HG03442 (cell line): ENCODE data around the gene RNF149.

Source experiments
- ATAC-seq: cut with Tn5 transposase; IDR thresholded peaks from one replicate; pipeline ENCODE4 v1.9.1; 2021; ENCODE audit warnings: mild to moderate bottlenecking, moderate library complexity; ENCODE audit not compliant: unreplicated experiment

The RNF149 gene

DNA sequence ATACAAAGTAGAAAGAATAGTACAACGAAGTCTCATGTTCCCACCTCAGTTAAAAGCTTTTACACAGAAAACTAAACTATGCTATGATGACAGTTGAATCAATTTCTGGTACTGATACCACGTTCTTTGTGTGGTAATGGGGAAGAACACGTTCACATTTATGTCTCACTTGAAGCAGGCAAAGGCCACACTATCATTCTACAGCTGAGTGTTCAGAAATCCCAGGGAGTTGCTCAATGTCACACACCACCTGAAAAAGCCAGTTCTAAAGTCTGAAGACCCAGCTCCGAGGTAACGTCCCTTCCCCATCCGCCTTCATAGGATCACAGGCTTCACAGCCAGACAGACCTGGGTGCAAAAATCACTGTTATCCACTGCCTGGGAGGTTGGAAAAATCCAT lies 8.9 kb downstream of the RNF149 start:
- no peak for ATAC-seq

DNA sequence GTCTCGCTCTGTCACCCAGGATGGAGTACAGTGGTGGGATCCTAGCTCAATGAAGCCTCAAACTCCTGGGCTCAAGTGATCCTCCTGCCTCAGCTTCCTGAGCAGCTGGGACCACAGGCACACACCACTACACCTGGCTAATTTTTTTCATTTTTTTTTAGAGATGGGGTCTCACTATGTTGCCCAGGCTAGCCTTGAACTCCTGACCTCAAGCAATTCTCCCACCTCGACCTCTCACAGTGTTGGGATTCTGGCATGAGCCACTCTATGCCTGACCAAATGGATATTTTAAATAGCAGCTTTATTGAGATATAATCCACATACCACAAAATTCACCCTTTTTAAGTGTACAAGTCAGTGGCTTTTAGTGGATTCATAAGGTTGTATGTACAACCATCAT lies 11.1 kb downstream of the RNF149 start:
- no peak for ATAC-seq

DNA sequence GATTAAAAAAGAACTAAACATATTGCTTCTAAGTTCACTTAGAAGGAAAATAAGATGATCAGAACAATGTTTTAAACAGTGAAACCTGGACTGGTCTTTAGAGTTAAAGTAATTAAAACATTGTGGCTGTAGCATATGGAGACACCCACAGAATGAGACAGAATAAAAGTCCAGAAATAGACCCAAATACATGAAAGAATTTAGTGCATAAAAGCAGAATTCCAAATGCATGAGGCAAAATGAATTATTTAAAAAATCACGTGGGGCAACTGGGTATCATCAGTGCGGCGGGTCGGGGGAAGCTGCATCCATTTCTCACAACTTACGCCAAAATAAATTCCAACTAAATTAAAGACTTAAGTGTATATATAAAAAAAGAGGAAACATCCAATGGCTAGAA lies 12.1 kb downstream of the RNF149 start:
- no peak for ATAC-seq

DNA sequence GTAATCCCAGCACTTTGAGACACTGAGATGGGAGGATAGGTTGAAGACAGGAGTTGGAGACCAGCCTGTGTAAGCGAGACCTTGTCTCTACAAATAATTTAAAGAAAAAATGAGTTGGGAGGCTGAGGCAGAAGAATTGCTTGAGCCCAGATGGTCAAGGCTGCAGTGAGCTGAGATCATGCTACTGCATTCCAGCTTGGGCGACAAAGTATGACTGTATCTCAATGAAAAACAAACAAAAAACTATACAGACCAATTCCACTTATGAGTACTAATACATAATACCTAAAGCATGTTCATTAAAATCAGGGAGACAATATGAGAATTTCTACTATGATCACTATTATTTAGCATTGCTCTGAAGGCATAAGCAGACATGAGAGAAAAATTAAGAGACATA lies 12.6 kb downstream of the RNF149 start:
- no peak for ATAC-seq

DNA sequence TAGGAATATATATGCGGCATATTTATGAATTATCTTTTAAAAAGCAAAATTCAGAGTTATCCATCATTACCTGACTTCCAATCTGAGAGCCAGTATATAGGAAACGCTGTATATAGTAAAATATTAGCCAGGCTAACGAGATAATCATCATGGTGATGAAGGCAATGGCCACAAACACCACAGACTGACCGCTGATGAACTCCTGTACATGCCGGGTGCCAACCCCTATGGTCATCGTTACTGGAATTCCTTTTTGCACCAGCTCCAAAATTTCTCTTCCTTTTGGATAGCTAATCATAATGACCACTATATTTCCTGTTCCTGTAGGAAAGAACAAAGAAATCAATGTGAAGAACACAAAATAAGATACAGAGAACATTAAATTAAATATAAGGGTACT lies 13.6 kb downstream of the RNF149 start:
- ATAC-seq, result no peak

DNA sequence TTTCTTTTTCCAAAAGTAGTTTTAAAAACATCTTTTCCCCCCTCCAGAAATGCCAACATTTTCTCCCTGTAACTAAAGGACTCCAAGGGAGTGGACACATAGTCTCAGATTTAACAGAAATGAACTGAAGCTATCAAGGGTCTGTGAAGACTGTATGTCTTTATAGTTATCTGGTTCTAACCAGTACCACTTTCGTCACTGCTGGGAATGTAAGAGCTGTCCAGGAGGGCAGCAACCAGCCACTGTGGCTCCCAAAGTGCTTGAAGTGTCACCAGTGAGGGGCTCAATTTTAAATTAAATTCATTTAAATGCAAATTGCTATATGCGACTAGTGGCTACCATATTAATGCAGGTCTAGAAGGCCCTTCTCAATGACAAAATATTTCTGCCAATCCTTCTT lies 15.0 kb downstream of the RNF149 start:
- ATAC-seq, result no peak

DNA sequence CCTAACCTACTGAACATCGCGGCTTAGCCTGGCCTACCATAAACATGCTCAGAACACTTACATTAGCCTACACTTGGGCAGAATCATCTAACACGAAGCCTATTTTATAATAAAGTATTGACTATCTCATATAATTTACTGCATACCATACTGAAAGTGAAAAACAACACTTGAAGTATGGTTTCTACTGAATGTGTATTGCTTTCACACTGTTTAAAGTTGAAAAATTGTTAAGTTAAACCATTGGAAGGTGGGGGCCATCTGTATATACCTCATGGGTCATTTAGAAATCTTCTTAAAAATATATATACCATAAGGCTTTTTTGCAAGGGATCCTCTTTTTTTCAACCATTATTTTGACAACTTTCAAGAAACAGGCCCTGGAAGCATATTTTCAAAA lies 16.5 kb downstream of the RNF149 start:
- no peak for ATAC-seq

DNA sequence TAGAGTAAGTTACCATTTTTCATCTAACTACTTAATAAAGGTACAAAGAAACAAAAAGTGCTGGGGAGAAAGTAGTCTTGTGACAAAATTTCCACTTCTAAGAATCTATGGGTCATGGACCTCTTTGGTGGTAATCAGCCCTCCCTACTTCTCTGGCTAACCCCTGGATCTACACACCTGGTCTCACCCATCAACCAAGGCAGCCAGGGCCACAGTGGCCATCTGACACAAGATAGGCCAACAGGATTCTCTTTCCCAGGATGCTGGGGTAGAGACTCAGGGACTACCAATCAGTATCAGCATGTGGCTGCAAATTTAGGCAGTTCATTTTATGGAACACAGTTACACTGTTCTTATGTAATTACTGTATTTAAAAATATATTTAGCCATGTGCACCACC lies 17.8 kb downstream of the RNF149 start:
- ATAC-seq, result no peak

DNA sequence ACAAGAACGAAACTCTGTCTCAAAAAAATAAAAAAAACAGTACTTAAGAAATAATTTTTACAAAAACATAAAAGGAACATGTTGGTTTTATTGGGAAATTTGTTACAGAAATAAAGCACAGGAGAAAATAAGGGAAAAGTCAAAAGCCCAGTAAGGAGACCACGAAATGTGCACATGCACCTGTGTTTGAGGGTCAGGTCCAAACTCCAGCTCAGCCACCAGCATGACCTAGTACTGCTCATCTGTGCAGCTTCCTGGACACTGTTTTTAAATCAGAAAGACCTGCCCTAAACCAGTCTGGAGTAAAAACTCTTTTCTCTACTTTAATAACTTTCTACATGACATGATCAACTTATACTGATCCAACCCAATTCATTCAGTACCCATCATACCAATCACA lies 21.2 kb downstream of the RNF149 start:
- ATAC-seq, result no peak

DNA sequence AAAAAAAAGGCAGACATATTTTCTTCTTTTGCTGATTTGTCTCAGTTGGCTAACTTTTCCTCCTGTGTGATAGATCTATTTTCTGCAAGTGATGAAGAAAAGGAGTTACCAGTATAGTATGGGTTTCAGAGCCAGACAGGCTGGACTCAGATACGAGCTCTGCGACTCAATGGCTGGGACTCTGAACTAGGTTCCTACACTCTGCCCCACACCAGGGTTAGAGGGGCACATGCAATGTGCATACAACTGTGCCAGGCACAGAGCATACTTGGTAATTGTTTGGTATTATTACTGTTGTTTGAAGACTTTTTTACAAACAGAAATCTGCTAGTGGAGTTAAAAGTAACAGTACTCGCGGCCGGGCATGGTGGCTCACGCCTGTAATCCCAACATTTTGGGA lies 21.8 kb downstream of the RNF149 start:
- ATAC-seq, result no peak

DNA sequence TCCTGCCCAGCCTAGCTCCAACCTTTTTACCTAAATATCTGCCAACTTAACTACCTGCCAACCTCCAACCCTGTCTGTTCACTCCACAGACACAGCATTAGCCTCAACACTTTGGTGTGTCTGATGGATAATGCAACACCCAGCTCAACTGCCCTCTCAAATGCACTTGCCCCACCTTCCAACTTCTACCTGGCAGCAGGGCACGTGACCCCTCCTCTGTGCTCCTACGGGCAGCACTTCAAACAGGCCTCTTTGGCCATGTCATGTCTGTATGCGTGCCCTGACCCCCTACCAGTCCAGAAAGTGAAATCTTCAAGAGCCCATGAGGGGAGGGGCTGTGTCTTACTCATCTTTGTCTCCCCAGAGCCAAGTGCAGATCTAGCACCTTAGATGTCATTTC lies 25.5 kb downstream of the RNF149 start:
- no peak for ATAC-seq

DNA sequence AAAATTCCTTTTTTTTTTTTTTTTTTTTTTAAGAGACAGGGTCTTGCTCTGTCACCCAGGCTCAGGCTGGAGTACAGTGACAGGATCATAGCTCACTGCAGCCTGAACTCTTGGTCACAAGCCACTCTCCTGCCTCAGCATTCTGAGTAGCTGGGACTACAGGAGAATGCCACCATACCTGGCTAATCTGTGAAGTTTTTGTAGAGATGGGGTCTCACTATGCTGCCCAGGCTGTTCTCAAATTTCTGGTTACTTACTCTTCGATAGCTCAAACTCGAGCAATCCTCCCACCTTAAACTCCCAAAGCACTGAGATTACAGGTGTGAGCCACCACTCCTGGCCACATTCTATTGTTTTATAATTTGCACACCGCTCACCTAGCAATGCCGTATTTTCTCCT lies 27.0 kb downstream of the RNF149 start:
- no peak for ATAC-seq

DNA sequence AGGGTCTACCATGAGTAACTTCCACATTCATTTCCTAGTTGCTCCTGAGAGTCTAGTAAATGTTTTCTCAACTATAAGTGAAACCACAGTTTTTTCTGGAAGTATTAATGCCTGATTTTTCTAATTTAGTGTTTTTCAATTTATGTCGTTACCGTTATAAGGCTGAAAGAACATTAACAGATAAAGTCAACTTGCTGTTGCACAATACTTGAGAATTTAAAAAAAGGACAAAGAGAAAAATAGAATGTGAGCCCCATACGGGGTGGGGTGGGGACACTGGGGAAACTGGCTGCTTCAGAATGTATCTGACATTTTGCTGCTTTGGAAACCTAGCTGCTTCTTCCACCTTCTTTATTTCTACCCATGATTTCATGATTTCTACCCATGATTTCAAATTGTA lies 29.6 kb downstream of the RNF149 start:
- ATAC-seq, result no peak

DNA sequence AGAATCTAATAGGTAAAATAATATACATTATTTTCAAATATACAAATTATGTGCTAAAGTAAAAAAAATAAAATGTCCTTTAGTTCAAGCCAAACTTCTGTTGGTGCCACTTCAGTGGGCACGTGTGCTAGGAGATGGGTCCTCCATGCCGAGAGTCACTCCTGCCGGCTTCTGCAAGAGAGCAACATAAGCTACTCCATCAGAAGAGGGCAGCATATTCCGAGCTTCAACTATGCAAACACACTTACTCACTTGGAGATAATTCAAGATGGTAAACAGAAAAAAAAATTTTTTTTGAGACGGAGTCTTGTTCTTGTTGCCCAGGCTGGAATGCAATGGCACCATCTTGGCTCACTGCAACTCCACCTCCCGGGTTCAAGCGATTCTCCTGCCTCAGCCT lies 31.4 kb downstream of the RNF149 start:
- no peak for ATAC-seq

DNA sequence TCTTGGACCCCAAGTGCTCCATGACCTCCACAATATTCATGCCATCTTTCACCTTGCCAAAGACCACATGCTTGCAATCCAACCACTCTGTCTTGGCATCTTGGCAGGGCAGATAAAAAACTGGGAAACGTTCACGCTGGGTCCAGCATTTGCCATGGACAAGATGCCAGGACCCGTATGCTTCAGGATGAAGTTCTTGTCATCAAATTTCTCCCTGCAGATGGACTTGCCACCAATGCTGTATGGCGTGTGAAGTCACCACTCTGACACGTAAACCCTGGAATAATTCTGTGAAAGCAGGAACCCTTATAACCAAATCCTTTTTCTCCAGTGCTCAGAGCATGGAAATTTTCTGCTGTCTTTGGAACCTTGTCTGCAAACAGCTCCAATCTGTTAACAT lies 34.4 kb downstream of the RNF149 start:
- no peak for ATAC-seq

DNA sequence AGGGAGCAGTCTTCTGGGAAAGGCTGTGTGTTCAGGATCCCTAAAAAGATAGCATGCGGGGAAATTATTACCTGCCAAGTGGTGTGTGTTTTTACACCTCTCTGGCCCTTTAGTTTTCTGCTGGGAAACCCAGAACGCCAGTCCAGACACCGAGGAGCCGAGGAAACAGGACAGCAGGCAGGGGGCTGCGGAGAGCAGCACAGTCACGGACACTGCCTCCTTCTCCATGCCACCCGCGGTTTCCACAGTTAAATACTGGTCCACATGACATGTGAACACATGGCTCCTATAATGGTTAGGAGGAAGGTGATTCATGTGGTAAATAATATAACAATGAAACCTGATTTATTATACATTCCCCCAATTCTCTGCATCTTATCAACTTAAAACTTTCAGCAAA lies 35.4 kb downstream of the RNF149 start:
- no peak for ATAC-seq

DNA sequence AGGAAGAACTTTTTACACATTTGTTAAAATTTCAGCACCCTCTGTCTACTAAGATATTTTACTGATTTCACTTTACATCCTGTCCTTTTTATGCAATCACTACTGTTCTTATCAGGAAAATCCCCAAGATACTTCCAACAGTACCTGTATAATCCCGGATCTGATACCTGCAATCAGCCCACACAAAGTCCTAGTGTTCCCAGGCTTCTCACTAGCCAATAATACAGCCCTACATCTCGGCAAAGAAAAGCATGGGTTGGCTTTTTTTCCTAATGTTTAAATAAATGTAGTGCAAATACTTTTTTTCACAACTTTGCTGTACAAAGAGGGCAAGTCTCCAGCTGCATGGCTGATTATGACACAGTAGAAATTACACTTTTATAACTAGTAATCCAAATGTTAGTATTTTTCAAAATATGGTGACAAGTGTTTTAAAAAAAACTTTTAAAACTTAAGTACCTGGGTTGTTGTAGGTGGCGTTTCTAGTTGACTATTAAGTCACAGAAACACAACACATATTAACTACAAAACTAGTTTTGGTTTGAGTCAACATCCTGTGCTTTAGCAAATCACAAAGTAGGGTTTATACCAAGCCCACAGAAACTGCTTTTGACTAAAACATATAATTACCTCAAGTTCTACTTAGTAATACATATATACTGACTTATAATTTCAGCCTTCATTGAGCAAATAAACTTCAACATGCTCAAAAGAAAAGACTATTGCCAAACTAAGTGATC lies 36.3 kb downstream of the RNF149 start:
- peak; percentile 78 for ATAC-seq

DNA sequence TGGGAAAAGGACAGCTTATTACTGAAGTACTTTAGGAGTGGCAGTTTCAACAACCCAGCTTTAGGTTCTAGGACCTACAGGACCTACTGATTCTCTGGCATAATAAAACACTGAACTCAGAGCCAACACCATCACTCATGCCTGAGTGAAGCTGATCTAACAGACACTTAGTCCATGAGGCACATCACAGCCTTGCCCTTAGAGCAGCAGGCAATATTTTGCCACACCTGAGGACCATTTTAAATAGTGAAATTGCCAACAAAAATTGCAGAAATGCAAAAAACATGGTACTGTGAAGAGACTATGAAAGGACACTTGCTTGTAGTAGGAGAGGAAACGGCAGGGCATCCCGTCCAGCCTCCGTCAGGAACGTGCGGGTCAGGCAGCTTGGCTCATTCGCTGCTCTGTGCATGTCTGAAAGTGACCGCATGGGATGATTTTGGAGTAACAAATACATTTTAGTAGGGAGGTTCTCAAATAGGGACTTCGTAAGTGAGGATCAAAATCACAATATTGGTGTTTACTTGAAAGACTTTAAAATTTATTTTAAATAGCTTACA lies 37.7 kb downstream of the RNF149 start:
- ATAC-seq, result no peak

DNA sequence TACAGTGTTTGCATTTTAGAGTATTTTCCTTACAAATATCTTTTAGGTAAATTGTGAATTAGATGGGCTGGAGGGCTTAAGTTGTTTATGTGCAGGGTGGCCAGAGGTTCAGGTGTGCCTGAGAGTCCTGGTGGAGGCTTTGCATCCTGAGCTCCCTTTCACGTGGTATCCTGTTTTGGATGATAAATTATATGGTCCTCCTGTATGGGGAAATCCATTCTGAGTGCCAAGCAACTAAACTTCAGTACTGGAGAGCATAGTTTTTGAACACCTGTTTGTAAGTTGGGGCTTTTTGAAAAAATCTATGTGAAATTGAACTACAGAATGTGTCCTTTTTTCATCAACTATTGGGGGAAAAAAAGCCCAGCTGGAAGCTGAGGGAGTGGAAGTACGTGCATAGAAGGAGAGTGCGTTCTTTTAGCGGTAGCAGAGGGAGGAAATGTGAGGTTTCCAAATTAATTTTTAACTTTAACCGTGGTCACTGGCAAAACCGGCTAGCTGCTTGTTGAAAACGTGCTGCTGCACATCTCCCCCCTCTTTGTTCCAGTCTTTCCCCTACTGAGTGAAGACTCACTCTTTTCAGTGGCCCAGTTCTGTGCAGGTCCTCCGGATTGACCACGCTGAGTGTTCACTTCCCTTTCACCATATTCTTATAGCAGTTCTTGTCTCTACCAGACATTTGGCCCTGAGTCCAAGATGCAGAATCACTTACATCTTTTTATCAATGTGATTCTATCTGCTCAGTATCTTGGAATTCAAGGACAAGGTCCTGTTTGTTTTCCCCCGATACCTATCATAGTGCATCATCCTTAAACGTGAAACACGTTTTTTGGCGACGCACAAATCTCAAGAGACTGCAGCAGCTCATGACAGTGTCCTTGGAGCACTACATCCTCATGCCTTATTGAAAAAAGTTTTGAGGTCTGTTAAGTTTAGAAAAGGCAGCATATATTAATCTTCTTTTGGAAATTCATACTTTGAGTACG lies 40.5 kb downstream of the RNF149 start:
- ATAC-seq, result peak; percentile 43

DNA sequence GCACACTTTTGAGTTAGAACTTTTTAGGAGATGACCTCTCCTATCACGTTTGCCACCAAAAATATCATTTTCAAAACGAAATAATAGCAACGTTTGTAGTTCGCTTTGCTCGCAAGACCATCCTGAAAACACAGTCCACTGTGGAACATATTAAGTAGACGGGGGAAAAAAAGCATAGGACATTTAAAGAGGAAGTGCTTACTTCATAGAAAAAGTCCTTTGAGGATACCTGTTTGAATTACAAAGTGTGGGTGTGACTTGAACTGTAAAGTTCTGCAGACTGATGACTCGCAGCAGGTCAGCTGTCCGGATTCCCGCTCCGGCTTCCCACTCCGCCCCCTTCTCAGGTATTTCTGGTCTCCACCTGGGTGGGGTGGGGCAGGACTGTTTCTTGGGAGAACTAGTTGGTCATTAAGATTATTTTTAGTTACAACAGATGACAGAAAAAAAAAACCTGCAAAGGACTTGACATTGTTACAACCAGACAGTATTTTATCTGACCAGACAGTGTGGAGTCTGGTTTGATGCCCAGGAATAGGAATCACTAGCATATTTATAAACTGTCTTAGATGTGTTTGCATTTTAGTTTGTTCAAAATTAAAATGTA lies 42.5 kb downstream of the RNF149 start:
- ATAC-seq, result no peak

DNA sequence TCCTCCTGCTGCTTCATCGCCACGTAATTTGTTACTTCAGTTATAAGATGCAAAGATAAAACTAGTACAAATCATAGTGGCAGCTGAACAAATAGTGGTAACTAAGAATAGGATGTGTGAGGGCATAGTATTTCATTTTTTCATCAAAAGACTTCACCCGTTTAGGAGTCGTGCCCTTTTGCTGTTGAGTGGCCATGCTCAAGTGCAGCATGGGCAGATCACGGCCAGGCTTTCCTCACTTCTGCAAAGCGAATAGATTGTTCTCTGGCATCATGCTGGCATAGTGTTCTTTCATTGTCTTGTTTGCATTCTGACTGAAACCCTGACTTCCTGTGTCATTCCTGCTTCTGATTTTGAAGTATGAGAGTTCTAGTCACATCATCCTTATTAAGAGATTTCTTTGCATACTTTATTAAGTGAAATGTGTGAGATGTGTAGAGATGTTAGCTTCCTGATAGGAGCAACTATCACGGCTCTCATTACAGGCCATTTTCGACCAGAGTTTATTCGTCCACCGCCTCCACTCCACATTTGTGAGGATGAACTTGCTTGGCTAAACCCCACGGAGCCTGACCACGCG lies 44.1 kb downstream of the RNF149 start:
- ATAC-seq, result no peak
